ENCODE results near the gene ASB12. TPM values are rescaled to one million over a fixed set of nuclear protein-coding genes. Genes with fewer than 3 reads are reported as not detected.
A peak's percentile ranks its signal among the peaks of the same experiment; 100 is the strongest.

Gene ASB12, protein sequence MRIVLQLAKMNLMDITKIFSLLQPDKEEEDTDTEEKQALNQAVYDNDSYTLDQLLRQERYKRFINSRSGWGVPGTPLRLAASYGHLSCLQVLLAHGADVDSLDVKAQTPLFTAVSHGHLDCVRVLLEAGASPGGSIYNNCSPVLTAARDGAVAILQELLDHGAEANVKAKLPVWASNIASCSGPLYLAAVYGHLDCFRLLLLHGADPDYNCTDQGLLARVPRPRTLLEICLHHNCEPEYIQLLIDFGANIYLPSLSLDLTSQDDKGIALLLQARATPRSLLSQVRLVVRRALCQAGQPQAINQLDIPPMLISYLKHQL
- not detected in 2 replicates for total RNA-seq (2022)
- percentile 12 among the genes with signal in this experiment for Bru-seq, nascent RNA
- percentile 18 among the genes with signal in this experiment for BruChase-seq, experiment 1, labeled RNA remaining after a 2-hour chase
- BruChase-seq, experiment 2, labeled RNA remaining after a 6-hour chase = percentile 21 among the genes with signal in this experiment
- long read RNA-seq = 0 reads

GRCh38 chrX:64230123-64230970, at the start of gene ASB12:
TSS of gene ASB12 (minus strand) at chrX:64230607. CDS start at chrX:64225650, 4,957 bp downstream.
- no peaks in the 10 kb centered on the region for H3K4me1 ChIP-seq
- BruUV-seq (replicated peaks) = no TSS peak
- Mint-ChIP-seq H3K4me3 (ENCODE audit: unreplicated experiment) (no peak within 1 kb of the TSS), H3K27me3 (ENCODE audit: insufficient read depth, unreplicated experiment) (peaks cover 2% of the 10 kb centered on the region), H3K4me1 (ENCODE audit: low read depth, unreplicated experiment) (no peaks in the 10 kb centered on the region), H3K36me3 (ENCODE audit: insufficient read depth, unreplicated experiment) (no peaks in the 10 kb centered on the region), H3K9me3 (ENCODE audit: unreplicated experiment) (no peaks in the 10 kb centered on the region), H3K27ac (ENCODE audit: unreplicated experiment) (no peak within 1 kb of the TSS)
- ChIA-PET POLR2A (no interaction called here), CTCF (no interaction called here)
- no peak within 1 kb of the TSS for H3K4me3 ChIP-seq (ENCODE audit: low read depth, low read length)
- H3K9me3 ChIP-seq = no peaks in the 10 kb centered on the region
- TF ChIP-seq, protein P1, sequence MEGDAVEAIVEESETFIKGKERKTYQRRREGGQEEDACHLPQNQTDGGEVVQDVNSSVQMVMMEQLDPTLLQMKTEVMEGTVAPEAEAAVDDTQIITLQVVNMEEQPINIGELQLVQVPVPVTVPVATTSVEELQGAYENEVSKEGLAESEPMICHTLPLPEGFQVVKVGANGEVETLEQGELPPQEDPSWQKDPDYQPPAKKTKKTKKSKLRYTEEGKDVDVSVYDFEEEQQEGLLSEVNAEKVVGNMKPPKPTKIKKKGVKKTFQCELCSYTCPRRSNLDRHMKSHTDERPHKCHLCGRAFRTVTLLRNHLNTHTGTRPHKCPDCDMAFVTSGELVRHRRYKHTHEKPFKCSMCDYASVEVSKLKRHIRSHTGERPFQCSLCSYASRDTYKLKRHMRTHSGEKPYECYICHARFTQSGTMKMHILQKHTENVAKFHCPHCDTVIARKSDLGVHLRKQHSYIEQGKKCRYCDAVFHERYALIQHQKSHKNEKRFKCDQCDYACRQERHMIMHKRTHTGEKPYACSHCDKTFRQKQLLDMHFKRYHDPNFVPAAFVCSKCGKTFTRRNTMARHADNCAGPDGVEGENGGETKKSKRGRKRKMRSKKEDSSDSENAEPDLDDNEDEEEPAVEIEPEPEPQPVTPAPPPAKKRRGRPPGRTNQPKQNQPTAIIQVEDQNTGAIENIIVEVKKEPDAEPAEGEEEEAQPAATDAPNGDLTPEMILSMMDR (IDR thresholded peaks at IDR 0.05; ENCODE audit: insufficient read depth in 1 of 2, low read depth in 1 of 2, low read length in 1 of 2, severe bottlenecking in 1 of 2, unreplicated experiment in 1 of 2) = no peak
- intact Hi-C loops (cut with micrococcal nuclease; ENCODE audit: unreplicated experiment) = no loop called here
- DNase-seq = no peak
- no peaks in the 10 kb centered on the region for H3K36me3 ChIP-seq (ENCODE audit: control insufficient read depth, insufficient read depth, low read length)
- H3K27me3 ChIP-seq (replicated peaks; ENCODE audit: control insufficient read depth, insufficient read depth, low read length) = no peaks in the 10 kb centered on the region

- peaks cover 8% of the 10 kb centered on the region; the same call in 1 of the 2 replicates for H3K4me1 ChIP-seq
- Mint-ChIP-seq H3K36me3 (ENCODE audit: insufficient read depth, unreplicated experiment) (no peaks in the 10 kb centered on the region), H3K4me3 (ENCODE audit: unreplicated experiment) (no peak overlapping the region), H3K4me1 (ENCODE audit: low read depth, unreplicated experiment) (no peaks in the 10 kb centered on the region), H3K27ac (ENCODE audit: unreplicated experiment) (no peak overlapping the region), H3K27me3 (ENCODE audit: insufficient read depth, unreplicated experiment) (no peaks in the 10 kb centered on the region), H3K9me3 (ENCODE audit: unreplicated experiment) (no peaks in the 10 kb centered on the region)
- POLR2A ChIA-PET = no interaction called here
- no peak overlapping the region for H3K4me3 ChIP-seq (ENCODE audit: low read depth, low read length)
- no TSS peak for BruUV-seq (replicated peaks)
- CTCF ChIA-PET = no interaction called here
- intact Hi-C loops (cut with micrococcal nuclease; ENCODE audit: unreplicated experiment) = no loop called here
- no peaks in the 10 kb centered on the region for H3K36me3 ChIP-seq (ENCODE audit: control insufficient read depth, insufficient read depth, low read length)
- DNase-seq = peak; percentile 43 to 45
- TF ChIP-seq, protein P1 (IDR thresholded peaks at IDR 0.05; ENCODE audit: insufficient read depth in 1 of 2, low read depth in 1 of 2, low read length in 1 of 2, severe bottlenecking in 1 of 2, unreplicated experiment in 1 of 2) = no peak
- H3K9me3 ChIP-seq = no peaks in the 10 kb centered on the region
- H3K27me3 ChIP-seq (replicated peaks; ENCODE audit: control insufficient read depth, insufficient read depth, low read length) = no peaks in the 10 kb centered on the region
Measured at GRCh38 chrX:64265265-64265664, 34.9 kb upstream of the ASB12 start.

- no TSS peak for BruUV-seq (replicated peaks)
- H3K4me3 Mint-ChIP-seq (ENCODE audit: unreplicated experiment) = no peak overlapping the region
- H3K9me3 ChIP-seq = no peaks in the 10 kb centered on the region
- H3K27me3 ChIP-seq (replicated peaks; ENCODE audit: control insufficient read depth, insufficient read depth, low read length) = no peaks in the 10 kb centered on the region
- intact Hi-C loops (cut with micrococcal nuclease; ENCODE audit: unreplicated experiment) = loop anchor here (5.0 kb wide), 1 partner anchor 137 kb away; no protein-coding TSS in a partner anchor
- peak; percentile 4 to 32 for DNase-seq
- H3K36me3 Mint-ChIP-seq (ENCODE audit: insufficient read depth, unreplicated experiment) = no peaks in the 10 kb centered on the region
- H3K27ac Mint-ChIP-seq (ENCODE audit: unreplicated experiment) = no peak overlapping the region
- CTCF ChIA-PET = interaction anchor here (0.6 kb wide), 1 partner anchor 795 kb away, joined by 3 read pairs; no protein-coding TSS in a partner anchor
- POLR2A ChIA-PET = no interaction called here
- no peaks in the 10 kb centered on the region for H3K36me3 ChIP-seq (ENCODE audit: control insufficient read depth, insufficient read depth, low read length)
- no peaks in the 10 kb centered on the region for H3K4me1 Mint-ChIP-seq (ENCODE audit: low read depth, unreplicated experiment)
- no peak overlapping the region for H3K4me3 ChIP-seq (ENCODE audit: low read depth, low read length)
- H3K27me3 Mint-ChIP-seq (ENCODE audit: insufficient read depth, unreplicated experiment) = peaks cover 2% of the 10 kb centered on the region
- H3K4me1 ChIP-seq = no peaks in the 10 kb centered on the region
- TF ChIP-seq, protein P1 (IDR thresholded peaks at IDR 0.05; ENCODE audit: insufficient read depth in 1 of 2, low read depth in 1 of 2, low read length in 1 of 2, severe bottlenecking in 1 of 2, unreplicated experiment in 1 of 2) = no peak
- no peaks in the 10 kb centered on the region for H3K9me3 Mint-ChIP-seq (ENCODE audit: unreplicated experiment)
Measured at GRCh38 chrX:64229154-64229553, 1.3 kb downstream of the ASB12 start.

Data from Caco-2 (cell line).